K562 (cell line): ENCODE measurements around the gene HMGCL. TPM values are rescaled to one million over a fixed set of nuclear protein-coding genes. Genes with fewer than 3 reads are reported as not detected.

Experiments
- MAFF ChIP-seq: IDR thresholded peaks from 2 replicates; pipeline ENCODE4 v1.6.1; 2012; ENCODE audit warnings: low read length, improper control_type of control experiment
- NFRKB ChIP-seq: fragments of 450-650 bp; IDR thresholded peaks from 2 replicates; pipeline ENCODE4 v1.6.1; 2016; ENCODE audit warnings: low read depth
- POLR2B ChIP-seq: fragments of 450-650 bp; IDR thresholded peaks from 2 replicates; pipeline ENCODE4 v1.6.1; 2018; ENCODE audit warnings: low read depth; ENCODE audit not compliant: partially characterized antibody
- REST ChIP-seq, 2 experiments: fragments of 450-650 bp; formaldehyde crosslinking in 1 of 2; IDR thresholded peaks; 2 replicates each; pipeline versions ENCODE4 v1.4.0 to v1.6.1; 2014 to 2020; ENCODE audit warnings: mild to moderate bottlenecking in 2 of 2, borderline replicate concordance in 1 of 2, low read depth in 1 of 2
- RNF219 ChIP-seq: fragments of 250-450 bp; sonication (Bioruptor Pico); IDR thresholded peaks from 2 replicates; pipeline ENCODE4 v1.5.0; 2022; ENCODE audit warnings: mild to moderate bottlenecking
- ZBTB11 ChIP-seq, 3 experiments: fragments of 200-800 bp in 1 of 3; fragments of 250-450 bp in 1 of 3; fragments of 450-650 bp in 1 of 3; sonication (Bioruptor Pico) in 1 of 3; sonication (Bioruptor generic) in 1 of 3; formaldehyde crosslinking in 1 of 3; IDR thresholded peaks; 2 replicates each; pipeline versions ENCODE4 v1.6.1 to v1.8.0; 2016 to 2022; ENCODE audit warnings: mild to moderate bottlenecking in 2 of 3, missing genetic modification characterization in 2 of 3, missing compliant biosample characterization in 1 of 3, moderate library complexity in 1 of 3
- polyA plus RNA-seq, 8 experiments: library from polyadenylated mRNA; depleted of rRNA in 4 of 8; stranded (reverse) in 5 of 8; unstranded in 3 of 8; fragments of >200 nt; fragmentation: Nextera tagmentation in 2 of 8; fragmentation: Illumina TruSeq in 1 of 8; extraction: Ambion mirVana in 2 of 8; extraction: Trizol in 1 of 8; gene quantifications; 2 replicates each; pipeline versions ENCODE4 v1.2.1 to v1.2.3, GENCODE V29; 2011 to 2014; ENCODE audit warnings: inconsistent platforms in 1 of 8, missing spikeins in 1 of 8
- total RNA-seq, 7 experiments: library from RNA; depleted of rRNA in 6 of 7; stranded (reverse); fragments of >200 nt in 6 of 7; fragmentation: Illumina TruSeq in 2 of 7; extraction: Trizol in 2 of 7; gene quantifications; 2 replicates each; pipeline versions ENCODE4 v1.2.1 to v1.2.3, GENCODE V29; 2011 to 2021; ENCODE audit warnings: low replicate concordance in 1 of 7

Gene HMGCL
- total and polyA plus RNA-seq, 9 of the 15 experiments (the other 6 are each of a cell fraction or from before 2014, with no cell fraction given) = 18.0 to 82.2 (median 24.2) TPM

- peak; percentile 20; the same call in 1 of the 2 replicates for TF ChIP-seq REST (IDR thresholded peaks at IDR 0.05; ENCODE audit: borderline replicate concordance)
- peak; percentile 51 for TF ChIP-seq REST (CRISPR knock-in tag; IDR thresholded peaks at IDR 0.05; ENCODE audit: low read depth)
- peak; percentile 72; the same call in 1 of the 2 replicates for TF ChIP-seq NFRKB
- TF ChIP-seq MAFF = no peak
- no peak for TF ChIP-seq RNF219
- TF ChIP-seq ZBTB11 (CRISPR knock-in tag; IDR thresholded peaks at IDR 0.05) = peak in 2 of 3 experiments; percentile 89 to 98; a peak in 4 of 6 replicates
- peak; percentile 85 for TF ChIP-seq POLR2B
These were observed 34.3 kb downstream of the HMGCL start, which contains the start of gene LYPLA2 (continued) for GRCh38 chr1:23790696-23791515.
